Fibroblast of lung (primary cell): ENCODE results near the gene CERS2. TPM values are rescaled to one million over a fixed set of nuclear protein-coding genes. Genes with fewer than 3 reads are reported as not detected.

Experiments used
- DNase-seq, 2 donors: peaks; one replicate each; pipeline versions ENCODE4 v3.0.0 to v3.0.0-alpha.2; 2010; ENCODE audit warnings: low read depth in 2 of 2
- H2AFZ ChIP-seq: 2 replicates; pipeline ENCODE4 v1.5.1; 2012; ENCODE audit warnings: low read length, control low read depth, inconsistent platforms
- H3K27ac ChIP-seq: 2 replicates; pipeline ENCODE4 v1.5.1; 2011; ENCODE audit warnings: low read length, control low read depth; ENCODE audit not compliant: insufficient read depth
- H3K27me3 ChIP-seq: 2 replicates; pipeline ENCODE4 v1.5.1; 2011; ENCODE audit warnings: mild to moderate bottlenecking, low read length; ENCODE audit not compliant: control insufficient read depth, insufficient read depth
- H3K36me3 ChIP-seq: 2 replicates; pipeline ENCODE4 v1.5.1; 2011; ENCODE audit warnings: low read length; ENCODE audit not compliant: control insufficient read depth, insufficient read depth
- H3K4me1 ChIP-seq: 2 replicates; pipeline ENCODE4 v1.5.1; 2011; ENCODE audit warnings: low read length; ENCODE audit not compliant: control insufficient read depth, insufficient read depth; ENCODE audit errors: extremely low read depth
- H3K4me2 ChIP-seq: 2 replicates; pipeline ENCODE4 v1.5.1; 2011; ENCODE audit warnings: low read length, control low read depth; ENCODE audit not compliant: insufficient read depth; ENCODE audit errors: extremely low read depth
- H3K4me3 ChIP-seq, 4 experiments: fragments of 200-600 bp in 1 of 4; sonication (generic) in 1 of 4; replicated peaks in 1 of 4; 2 replicates each; pipeline ENCODE4 v1.5.1; 2011 to 2016; ENCODE audit warnings: low read length in 4 of 4, low read depth in 3 of 4, mild to moderate bottlenecking in 3 of 4, control low read depth in 2 of 4, inconsistent platforms in 1 of 4, mixed read lengths in 1 of 4; ENCODE audit not compliant: insufficient read depth in 1 of 4; ENCODE audit errors: control extremely low read depth in 1 of 4
- H3K79me2 ChIP-seq: 2 replicates; pipeline ENCODE4 v1.5.1; 2012; ENCODE audit warnings: mild to moderate bottlenecking, low read length, inconsistent platforms; ENCODE audit not compliant: control insufficient read depth, insufficient read depth
- H3K9ac ChIP-seq: 2 replicates; pipeline ENCODE4 v1.5.1; 2011; ENCODE audit warnings: mild to moderate bottlenecking, low read length, control low read depth; ENCODE audit not compliant: insufficient read depth
- H3K9me3 ChIP-seq: 2 replicates; pipeline ENCODE4 v1.5.1; 2012; ENCODE audit warnings: low read depth, low read length; ENCODE audit not compliant: control insufficient read depth, insufficient read depth
- H4K20me1 ChIP-seq: 2 replicates; pipeline ENCODE4 v1.5.1; 2011; ENCODE audit warnings: low read length; ENCODE audit not compliant: control insufficient read depth, insufficient read depth; ENCODE audit errors: extremely low read depth
- CTCF ChIP-seq, 2 donors: IDR thresholded peaks in 1 of 2; conservative IDR thresholded peaks in 1 of 2; 1 replicate in 1 of 2; 2 replicates in 1 of 2; pipeline ENCODE4 v1.5.1; 2011 to 2012; ENCODE audit warnings: low read length in 2 of 2, control low read depth in 1 of 2, inconsistent platforms in 1 of 2, low read depth in 1 of 2, mild to moderate bottlenecking in 1 of 2
- EZH2 ChIP-seq: IDR thresholded peaks from 2 replicates; pipeline ENCODE4 v1.5.1; 2012; ENCODE audit warnings: low read length, control low read depth, mild to moderate bottlenecking; ENCODE audit errors: missing control alignments
- polyA minus RNA-seq: library from RNA; depleted of rRNA, polyadenylated mRNA; stranded (reverse); fragments of >200 nt; gene quantifications from 2 replicates; pipeline ENCODE4 v1.2.3, GENCODE V29; 2011; ENCODE audit warnings: low replicate concordance
- polyA plus RNA-seq, 2 donors: library from polyadenylated mRNA; depleted of rRNA in 1 of 2; stranded (reverse) in 1 of 2; unstranded in 1 of 2; fragments of >200 nt; gene quantifications; 2 replicates each; pipeline ENCODE4 v1.2.1, GENCODE V29; 2011 to 2012; ENCODE audit warnings: missing spikeins in 1 of 2
- total RNA-seq: library from RNA; depleted of rRNA; stranded (reverse); fragments of >200 nt; gene quantifications from 2 replicates; pipeline ENCODE4 v1.2.1, GENCODE V29; 2014

CERS2 gene, protein sequence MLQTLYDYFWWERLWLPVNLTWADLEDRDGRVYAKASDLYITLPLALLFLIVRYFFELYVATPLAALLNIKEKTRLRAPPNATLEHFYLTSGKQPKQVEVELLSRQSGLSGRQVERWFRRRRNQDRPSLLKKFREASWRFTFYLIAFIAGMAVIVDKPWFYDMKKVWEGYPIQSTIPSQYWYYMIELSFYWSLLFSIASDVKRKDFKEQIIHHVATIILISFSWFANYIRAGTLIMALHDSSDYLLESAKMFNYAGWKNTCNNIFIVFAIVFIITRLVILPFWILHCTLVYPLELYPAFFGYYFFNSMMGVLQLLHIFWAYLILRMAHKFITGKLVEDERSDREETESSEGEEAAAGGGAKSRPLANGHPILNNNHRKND
- total RNA-seq (138 and 190 TPM in 2 replicates), polyA plus RNA-seq (201 and 254 TPM in 2 replicates), polyA minus RNA-seq (215 and 258 TPM in 2 replicates)
- polyA plus RNA-seq (2012) = 132 and 153 TPM in 2 replicates

GRCh38 chr1:150974580-150975478, at the start of gene CERS2:
CERS2 (minus strand) TSS chr1:150974835; CDS start chr1:150969090, 5,745 bp downstream.
- no peaks in the 10 kb centered on the region for H3K9me3 ChIP-seq
- peak within 1 kb of the TSS; percentile 90 for H3K9ac ChIP-seq
- H3K4me1 ChIP-seq = peaks cover 33% of the 10 kb centered on the region
- peak; percentile 75 to 76 for DNase-seq
- no peaks in the 10 kb centered on the region for H3K27me3 ChIP-seq
- H2AFZ ChIP-seq = peak within 1 kb of the TSS; percentile 75
- peak within 1 kb of the TSS; percentile 93 for H3K4me2 ChIP-seq
- TF ChIP-seq CTCF (conservative IDR thresholded peaks at IDR 0.05 in 1 of 2, IDR thresholded peaks at IDR 0.05 in 1 of 2; ENCODE audit: low read depth in 1 of 2, low read length in 2 of 2) = no peak
- TF ChIP-seq EZH2 = no peak
- peak within 1 kb of the TSS; percentile 86 for H3K27ac ChIP-seq
- H3K36me3 ChIP-seq = no peaks in the 10 kb centered on the region
- H3K4me3 ChIP-seq = peak within 1 kb of the TSS; percentile 83 to 95 (median 92)
- H3K79me2 ChIP-seq = peaks cover 42% of the 10 kb centered on the region
- no peaks in the 10 kb centered on the region for H4K20me1 ChIP-seq

- H3K27me3 ChIP-seq = no peaks in the 10 kb centered on the region
- no peak overlapping the region for H2AFZ ChIP-seq
- H3K36me3 ChIP-seq = no peaks in the 10 kb centered on the region
- no peak for TF ChIP-seq EZH2
- TF ChIP-seq CTCF (conservative IDR thresholded peaks at IDR 0.05 in 1 of 2, IDR thresholded peaks at IDR 0.05 in 1 of 2; ENCODE audit: low read depth in 1 of 2, low read length in 2 of 2) = peak in 1 of 2 donors; percentile 13
- H3K9me3 ChIP-seq = no peaks in the 10 kb centered on the region
- no peak overlapping the region for H3K4me2 ChIP-seq
- no peak overlapping the region for H3K27ac ChIP-seq
- peaks cover 3% of the 10 kb centered on the region for H3K4me1 ChIP-seq
- DNase-seq = peak; percentile 58 to 81
- no peak overlapping the region for H3K9ac ChIP-seq
- H3K79me2 ChIP-seq = no peaks in the 10 kb centered on the region
- no peak overlapping the region for H3K4me3 ChIP-seq
- no peaks in the 10 kb centered on the region for H4K20me1 ChIP-seq
Observed at GRCh38 chr1:151013518-151013917, 38.9 kb upstream of the CERS2 start.
